Natural killer cell (primary cell): ENCODE data around the gene GATD1. TPM values are rescaled to one million over a fixed set of nuclear protein-coding genes. Genes with fewer than 3 reads are reported as not detected.

Experiments used
- ATAC-seq, 3 donors: fragments of 150-1000 bp in 2 of 3; fragments of 200-7000 bp in 1 of 3; cut with Tn5 transposase; 1 replicate in 1 of 3; 2 replicates in 2 of 3; pipeline ENCODE4 v1.10.0; 2021; ENCODE audit warnings: mild to moderate bottlenecking in 2 of 3, moderate library complexity in 2 of 3
- DNase-seq, 2 donors: peaks; one replicate each; pipeline versions ENCODE4 v3.0.0 to v3.0.0-alpha.2; 2013 to 2021; ENCODE audit warnings: mixed read lengths in 1 of 2
- H3K27ac ChIP-seq: one replicate; pipeline ENCODE4 v1.5.1; 2013; ENCODE audit warnings: mild to moderate bottlenecking, low read length
- H3K27me3 ChIP-seq: one replicate; pipeline ENCODE4 v1.6.1; 2013; ENCODE audit warnings: low read length; ENCODE audit not compliant: control insufficient read depth, insufficient read depth
- H3K36me3 ChIP-seq: one replicate; pipeline ENCODE4 v1.6.1; 2013; ENCODE audit warnings: low read length; ENCODE audit not compliant: control insufficient read depth, insufficient read depth
- H3K4me1 ChIP-seq: one replicate; pipeline ENCODE4 v1.6.1; 2013; ENCODE audit warnings: low read length; ENCODE audit not compliant: control insufficient read depth, insufficient read depth
- H3K4me3 ChIP-seq: one replicate; pipeline ENCODE4 v1.5.1; 2013; ENCODE audit warnings: low read length
- H3K9me3 ChIP-seq: one replicate; pipeline ENCODE4 v1.6.1; 2013; ENCODE audit warnings: low read length; ENCODE audit not compliant: control insufficient read depth, insufficient read depth
- H3K27ac Mint-ChIP-seq, 2 donors: one replicate each; pipeline ENCODE4 v1.8.0; 2022; ENCODE audit warnings: mild to moderate bottlenecking in 2 of 2, mixed read lengths in 2 of 2, moderate library complexity in 1 of 2
- H3K27me3 Mint-ChIP-seq, 2 donors: one replicate each; pipeline ENCODE4 v1.8.0; 2022; ENCODE audit warnings: low read depth in 2 of 2, mixed read lengths in 2 of 2
- H3K36me3 Mint-ChIP-seq: one replicate; pipeline ENCODE4 v1.8.0; 2022; ENCODE audit warnings: mixed read lengths
- H3K4me1 Mint-ChIP-seq, 2 donors: one replicate each; pipeline ENCODE4 v1.8.0; 2022; ENCODE audit warnings: mixed read lengths in 2 of 2
- H3K4me3 Mint-ChIP-seq: one replicate; pipeline ENCODE4 v1.8.0; 2022; ENCODE audit warnings: mild to moderate bottlenecking, moderate library complexity, mixed read lengths
- H3K9me3 Mint-ChIP-seq, 2 donors: one replicate each; pipeline ENCODE4 v1.8.0; 2022; ENCODE audit warnings: mixed read lengths in 2 of 2
- WGBS: methylation state at CpG from one replicate; pipeline ENCODE4 v1.1.7; 2013; ENCODE audit warnings: missing lambda C conversion rate; ENCODE audit not compliant: insufficient coverage; 5-methylcytosine and 5-hydroxymethylcytosine counted together
- intact Hi-C: fragments of 100-400 bp; cut with micrococcal nuclease; formaldehyde crosslinking; loops from one replicate; pipeline ENCODE4 v1.14.2; 2022
- total RNA-seq, 4 donors: library from RNA; stranded (reverse); fragments of 120-200 nt in 1 of 4; gene quantifications; one replicate each; pipeline versions ENCODE4 v1.2.3 to v1.2.4, GENCODE V29; 2013 to 2022
- TF ChIP-seq, protein P1 (sequence below): fragments of 200-600 bp; IDR thresholded peaks from one replicate; pipeline ENCODE4 v1.8.0; 2022; ENCODE audit warnings: antibody characterized with exemption

The GATD1 gene
- total RNA-seq, 3 donors from 2014 or later (not counting 1 experiment from before 2014, with no cell fraction given) = 40.4 to 43.1 (median 42.1) TPM

DNA sequence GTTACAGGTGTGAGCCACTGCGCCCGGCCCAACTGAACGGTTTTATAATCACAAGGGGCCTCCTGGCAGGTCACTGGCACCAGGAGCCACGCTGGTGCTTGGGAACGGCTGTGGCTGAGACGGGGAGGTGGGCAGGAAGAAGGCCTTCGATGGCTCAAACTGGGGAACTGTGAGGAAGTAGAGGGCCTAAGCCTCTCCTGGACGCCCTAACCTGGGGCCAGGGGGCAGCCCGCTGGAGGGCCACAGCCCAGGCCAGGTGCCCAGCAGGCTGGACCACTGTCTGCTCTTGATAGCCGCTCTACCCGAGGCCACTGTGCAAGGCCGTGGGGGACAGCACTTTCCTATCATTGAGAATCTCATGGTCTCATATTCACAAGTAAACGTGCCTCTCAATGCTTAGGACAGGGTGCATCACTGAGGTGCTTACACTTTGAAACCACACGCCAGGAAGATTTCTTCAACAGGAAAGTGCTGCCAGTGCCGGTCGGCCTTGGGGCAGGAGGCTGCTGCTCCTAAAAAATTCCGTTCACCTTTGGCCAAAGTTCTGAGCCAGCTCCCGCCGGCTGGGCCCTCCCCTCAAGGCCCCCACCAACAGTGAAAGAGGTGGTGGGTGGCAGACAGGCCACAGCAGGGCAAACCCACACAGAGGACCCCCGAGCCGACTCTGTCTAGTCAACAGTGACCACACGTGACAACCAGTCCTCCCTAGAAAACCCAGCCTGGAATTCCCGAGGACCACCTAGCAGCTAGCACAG is 7.2 kb downstream of the GATD1 start:
- Mint-ChIP-seq H3K27me3 (no peaks in the 10 kb centered on the region), H3K4me3 (no peak overlapping the region), H3K4me1 (no peaks in the 10 kb centered on the region), H3K36me3 (no peaks in the 10 kb centered on the region), H3K9me3 (no peaks in the 10 kb centered on the region), H3K27ac (no peak overlapping the region)
- Histone ChIP-seq H3K4me3 (no peak overlapping the region), H3K27ac (no peak overlapping the region), H3K27me3 (no peaks in the 10 kb centered on the region), H3K4me1 (peaks cover 1% of the 10 kb centered on the region), H3K9me3 (no peaks in the 10 kb centered on the region), H3K36me3 (peaks cover 16% of the 10 kb centered on the region)
- no peak for DNase-seq
- TF ChIP-seq, protein P1, sequence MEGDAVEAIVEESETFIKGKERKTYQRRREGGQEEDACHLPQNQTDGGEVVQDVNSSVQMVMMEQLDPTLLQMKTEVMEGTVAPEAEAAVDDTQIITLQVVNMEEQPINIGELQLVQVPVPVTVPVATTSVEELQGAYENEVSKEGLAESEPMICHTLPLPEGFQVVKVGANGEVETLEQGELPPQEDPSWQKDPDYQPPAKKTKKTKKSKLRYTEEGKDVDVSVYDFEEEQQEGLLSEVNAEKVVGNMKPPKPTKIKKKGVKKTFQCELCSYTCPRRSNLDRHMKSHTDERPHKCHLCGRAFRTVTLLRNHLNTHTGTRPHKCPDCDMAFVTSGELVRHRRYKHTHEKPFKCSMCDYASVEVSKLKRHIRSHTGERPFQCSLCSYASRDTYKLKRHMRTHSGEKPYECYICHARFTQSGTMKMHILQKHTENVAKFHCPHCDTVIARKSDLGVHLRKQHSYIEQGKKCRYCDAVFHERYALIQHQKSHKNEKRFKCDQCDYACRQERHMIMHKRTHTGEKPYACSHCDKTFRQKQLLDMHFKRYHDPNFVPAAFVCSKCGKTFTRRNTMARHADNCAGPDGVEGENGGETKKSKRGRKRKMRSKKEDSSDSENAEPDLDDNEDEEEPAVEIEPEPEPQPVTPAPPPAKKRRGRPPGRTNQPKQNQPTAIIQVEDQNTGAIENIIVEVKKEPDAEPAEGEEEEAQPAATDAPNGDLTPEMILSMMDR = no peak
- WGBS = 92% methylated on average over 20 of the region's 23 CpGs
- intact Hi-C loops = no loop called here
- no peak for ATAC-seq

DNA sequence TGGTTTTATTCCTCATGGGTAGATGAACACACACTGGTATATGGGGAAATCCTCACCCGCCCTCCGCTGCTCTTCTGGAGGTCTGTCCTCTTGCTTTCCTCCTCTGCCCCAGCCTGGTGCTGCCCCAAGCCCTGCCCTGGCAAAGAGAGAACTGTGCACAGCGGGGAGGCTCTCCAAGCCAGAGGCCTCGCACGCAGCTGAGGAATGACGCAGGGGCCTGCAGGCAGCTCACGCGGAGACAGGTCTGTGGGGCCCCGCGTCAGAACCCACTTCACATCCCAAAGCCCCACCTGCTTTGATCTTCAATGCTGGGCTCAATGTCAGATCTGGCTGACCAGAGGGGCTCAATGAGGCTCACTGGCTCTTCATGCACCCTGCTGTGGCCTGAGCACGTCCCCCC is 10.0 kb downstream of the GATD1 start:
- TF ChIP-seq, protein P1 = no peak
- no peak overlapping the region for H3K27ac ChIP-seq
- Mint-ChIP-seq H3K27ac (no peak overlapping the region), H3K9me3 (no peaks in the 10 kb centered on the region), H3K27me3 (no peaks in the 10 kb centered on the region), H3K36me3 (no peaks in the 10 kb centered on the region), H3K4me1 (no peaks in the 10 kb centered on the region), H3K4me3 (no peak overlapping the region)
- intact Hi-C loops = no loop called here
- no peaks in the 10 kb centered on the region for H3K4me1 ChIP-seq
- ATAC-seq (no peak), DNase-seq (no peak)
- no peaks in the 10 kb centered on the region for H3K9me3 ChIP-seq
- WGBS = 96% methylated on average over 10 of the region's 11 CpGs
- H3K27me3 ChIP-seq = no peaks in the 10 kb centered on the region
- H3K36me3 ChIP-seq = peaks cover 36% of the 10 kb centered on the region
- no peak overlapping the region for H3K4me3 ChIP-seq

DNA sequence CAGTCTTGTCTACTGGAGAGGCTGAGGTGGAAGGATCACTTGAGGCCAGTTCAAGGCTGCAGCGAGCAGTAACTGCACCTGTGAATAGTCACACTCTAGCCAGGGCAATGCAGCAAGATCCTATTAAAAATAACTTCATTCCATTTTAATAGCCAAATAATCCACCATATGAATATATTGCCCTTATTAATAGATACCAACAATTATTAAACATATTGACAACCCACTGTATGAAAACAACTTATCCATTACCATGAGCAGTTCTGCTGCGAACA is 10.4 kb downstream of the GATD1 start:
- intact Hi-C loops = no loop called here
- Histone ChIP-seq H3K4me1 (no peaks in the 10 kb centered on the region), H3K27me3 (no peaks in the 10 kb centered on the region), H3K9me3 (no peaks in the 10 kb centered on the region), H3K27ac (no peak overlapping the region), H3K4me3 (no peak overlapping the region), H3K36me3 (peaks cover 37% of the 10 kb centered on the region)
- H3K4me1 Mint-ChIP-seq = no peaks in the 10 kb centered on the region
- no peak overlapping the region for H3K27ac Mint-ChIP-seq
- ATAC-seq (no peak), DNase-seq (no peak)
- H3K9me3 Mint-ChIP-seq = no peaks in the 10 kb centered on the region
- H3K36me3 Mint-ChIP-seq = no peaks in the 10 kb centered on the region
- TF ChIP-seq, protein P1 = no peak
- H3K4me3 Mint-ChIP-seq = no peak overlapping the region
- H3K27me3 Mint-ChIP-seq = no peaks in the 10 kb centered on the region
- WGBS = 100% methylated on average over 2 of the region's 2 CpGs
